Activated naive CD8-positive, alpha-beta T cell treated with anti-CD3 and anti-CD28 coated beads, Interleukin-2, amount 50 U/mL, for 16 hours (primary cell): Measurements from ENCODE around the gene PUM2.
"Not testable (repeated sequence)": the region's sequence is repeated elsewhere in the genome, so short reads cannot be mapped to it uniquely, and the experiment has no call there.

Source experiments
- DNase-seq: peaks from one replicate; pipeline ENCODE4 v3.0.0-alpha.2; 2020; ENCODE audit warnings: low read depth, low spot score

The PUM2 gene

DNA sequence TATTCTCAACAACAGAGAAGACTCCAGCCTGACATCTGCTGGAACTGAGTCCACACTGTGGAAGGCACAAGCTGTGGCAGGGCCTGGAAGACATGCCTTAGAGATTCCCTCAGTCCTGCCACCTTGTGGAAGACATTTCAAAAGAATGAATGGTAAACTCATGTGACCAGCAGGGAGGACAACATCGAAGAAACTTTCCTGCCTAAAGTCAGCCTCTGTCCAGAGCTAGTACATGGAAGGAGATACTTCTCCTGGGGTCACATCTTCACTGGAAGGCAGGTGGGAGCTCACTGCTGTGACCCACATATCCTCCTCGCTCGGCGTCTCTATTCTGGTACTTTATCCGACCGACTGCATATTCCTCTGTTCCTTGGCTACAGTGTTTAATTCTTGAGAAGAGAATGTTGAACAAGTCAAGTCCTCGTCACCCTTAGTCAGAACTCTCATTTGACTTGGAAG is 59.5 kb downstream of the PUM2 start:
- DNase-seq: no peak

DNA sequence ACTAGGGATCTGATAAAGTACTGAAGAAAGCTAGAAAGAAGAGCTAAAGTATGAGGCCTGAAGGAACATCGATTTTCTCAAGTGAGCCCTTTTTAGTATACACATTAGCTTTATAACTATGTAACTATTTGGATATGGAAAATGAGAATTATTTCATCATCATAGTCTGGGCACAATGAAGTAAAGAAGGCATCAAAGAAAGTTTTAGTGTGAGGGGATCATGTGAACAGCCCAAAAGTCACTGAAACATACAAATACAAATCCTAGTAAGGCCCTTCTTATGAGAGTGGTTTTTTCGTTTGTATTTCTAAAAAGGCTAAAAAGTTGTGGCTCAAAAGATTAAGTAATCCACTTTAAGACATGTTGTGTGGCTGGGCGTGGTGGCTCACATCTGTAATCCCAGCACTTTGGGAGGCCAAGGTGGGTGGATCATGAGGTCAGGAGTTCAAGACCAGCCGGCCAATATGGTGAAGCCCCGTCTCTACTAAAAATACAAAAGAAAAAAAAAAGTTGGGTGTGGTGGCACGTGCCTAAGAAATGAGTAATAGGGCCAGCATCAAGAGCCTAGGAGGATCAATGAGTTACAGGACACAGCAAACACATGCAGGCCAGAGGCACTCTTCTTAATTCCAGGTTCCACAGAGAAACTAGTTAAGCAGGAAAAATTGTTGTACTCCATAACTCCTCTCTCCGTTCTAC is 61.9 kb downstream of the PUM2 start:
- DNase-seq: no peak

DNA sequence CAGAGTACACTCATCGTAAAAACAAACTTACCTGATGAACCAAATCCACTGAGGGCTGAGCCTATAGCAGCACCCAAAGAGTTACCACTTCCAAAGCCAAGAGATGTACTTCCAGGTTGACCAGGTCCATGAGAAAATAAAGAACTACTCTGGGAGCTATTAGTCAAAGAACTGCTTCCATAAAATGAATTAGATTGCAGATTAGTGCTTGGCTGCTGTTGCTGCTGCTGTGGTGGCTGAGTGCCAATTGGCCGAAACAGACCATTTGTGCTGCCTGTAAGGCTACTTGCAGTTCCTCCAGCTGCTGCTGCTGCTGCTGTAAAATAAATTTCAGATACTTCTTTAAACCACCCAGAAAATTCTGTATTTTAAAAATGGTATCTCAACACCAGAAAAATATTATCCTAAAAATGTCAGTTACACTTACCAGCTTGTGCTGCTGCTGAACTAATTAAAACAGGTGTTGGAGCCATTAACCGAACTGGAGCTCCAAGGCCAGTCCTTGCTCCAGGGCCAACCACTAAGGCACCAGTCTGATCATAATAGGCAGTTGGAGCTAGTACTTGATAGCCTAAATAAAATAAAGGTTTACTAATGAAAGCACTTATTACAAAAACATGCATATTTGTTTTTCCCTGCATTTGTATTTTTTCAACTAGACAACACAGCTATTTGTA is 67.6 kb downstream of the PUM2 start:
- no peak for DNase-seq

DNA sequence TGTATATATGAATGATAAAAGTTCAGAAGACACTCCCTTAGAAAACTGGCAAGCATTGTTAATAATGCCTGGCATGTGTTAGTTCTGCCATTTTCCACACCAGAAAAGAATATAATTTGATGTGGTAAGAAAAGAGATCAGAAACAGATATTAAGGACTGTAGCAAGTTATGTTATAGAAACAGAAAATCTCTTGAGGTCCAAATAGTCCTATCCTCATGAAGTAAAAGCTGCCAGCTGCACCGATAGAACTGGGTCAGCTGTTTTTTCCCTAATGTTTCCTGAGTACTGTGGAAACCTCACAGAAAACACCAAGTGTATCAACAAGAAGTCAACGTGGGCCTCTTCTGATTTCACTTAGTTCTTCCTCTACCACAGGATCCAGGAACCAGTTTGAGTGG is 68.8 kb downstream of the PUM2 start:
- DNase-seq: no peak

DNA sequence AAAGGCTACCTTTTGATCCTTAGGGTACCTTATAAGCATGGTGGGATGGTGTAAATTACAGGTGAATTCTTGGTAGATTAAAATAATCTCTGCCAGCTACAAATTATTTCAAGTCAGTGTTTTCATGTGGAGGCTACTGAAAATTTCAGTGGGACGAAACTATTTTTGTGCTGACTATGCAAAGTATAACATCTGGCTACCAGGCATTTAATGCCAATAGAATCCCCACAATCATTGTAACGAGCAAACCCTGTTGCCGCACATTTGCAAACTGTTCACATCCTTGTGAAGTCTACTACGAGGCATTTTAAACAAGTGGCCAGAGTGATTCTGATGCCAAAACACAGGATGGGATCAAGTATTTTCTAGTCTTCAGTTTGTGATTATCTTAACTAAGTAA is 77.6 kb downstream of the PUM2 start:
- no peak for DNase-seq

DNA sequence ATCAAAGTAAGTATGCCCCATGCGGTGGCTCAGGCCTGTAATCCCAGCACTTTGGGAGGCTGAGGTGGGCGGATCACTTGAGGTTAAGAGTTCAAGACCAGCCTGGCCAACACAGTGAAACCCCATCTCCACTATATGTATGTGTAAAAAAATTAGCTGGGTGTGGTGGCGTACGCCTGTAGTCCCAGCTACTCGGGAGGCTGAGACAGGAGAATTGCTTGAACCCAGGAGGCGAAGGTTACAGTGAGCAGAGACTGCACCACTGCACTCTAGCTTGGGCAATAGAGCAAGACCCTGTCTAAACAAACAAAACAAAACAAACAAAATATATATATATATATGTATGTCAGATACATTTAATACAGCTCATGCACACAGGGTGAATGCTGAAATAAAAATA is 82.3 kb downstream of the PUM2 start:
- not testable (repeated sequence) for DNase-seq

DNA sequence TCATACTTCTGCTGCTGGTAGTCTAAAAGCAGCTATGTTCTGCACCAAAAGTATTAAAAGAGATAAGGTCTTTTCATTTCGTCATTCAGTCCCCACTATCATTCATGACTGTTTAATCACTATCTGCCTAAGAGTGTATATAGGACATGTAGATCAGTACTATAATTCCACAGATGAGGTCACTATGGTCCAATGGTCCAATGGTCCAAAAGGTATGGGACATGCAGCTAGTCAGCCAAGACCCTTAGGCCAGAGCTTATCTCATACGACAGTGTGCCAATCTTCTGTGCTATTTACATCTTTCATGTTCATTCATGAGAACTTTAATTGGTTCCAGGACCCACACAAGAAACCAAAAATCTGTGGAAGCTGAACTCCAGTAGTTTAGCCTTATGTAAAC is 83.1 kb downstream of the PUM2 start:
- DNase-seq: no peak

DNA sequence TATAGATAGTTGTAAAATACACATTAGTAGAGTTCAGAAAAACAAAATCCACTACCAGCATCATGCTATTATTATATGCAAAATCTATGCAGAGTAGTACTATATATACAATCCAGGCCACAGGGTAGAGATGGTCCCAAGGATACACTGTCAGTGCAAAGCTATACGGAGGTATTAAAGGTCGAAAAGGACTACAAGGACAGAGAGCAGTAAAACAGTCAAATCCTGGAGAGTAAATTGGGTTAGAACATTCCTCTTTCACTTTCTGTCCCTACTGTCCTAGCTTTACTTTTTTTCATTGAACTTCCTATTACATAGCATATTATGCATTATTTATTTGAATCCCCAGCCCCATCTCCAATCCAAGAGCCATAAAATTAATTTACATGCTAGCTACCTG is 86.0 kb downstream of the PUM2 start:
- no peak for DNase-seq

DNA sequence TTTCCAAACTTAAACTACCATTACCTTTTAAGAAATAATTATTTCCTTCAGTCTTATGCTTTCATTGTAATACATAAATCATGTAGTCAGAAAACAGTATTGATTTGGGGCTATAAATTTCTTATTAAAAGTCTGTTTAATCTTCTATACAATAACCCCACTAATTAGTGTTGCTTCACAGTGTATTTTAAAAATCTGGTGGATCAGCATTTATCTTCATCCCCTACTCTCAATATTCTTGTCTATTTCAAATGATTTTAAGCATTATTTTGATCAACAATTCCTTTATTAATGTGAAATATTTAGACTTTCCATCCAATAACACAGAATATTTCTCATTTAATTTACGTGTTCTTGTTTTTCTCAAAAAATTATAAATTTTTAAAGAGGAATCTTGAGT is 93.2 kb downstream of the PUM2 start:
- DNase-seq: no peak

DNA sequence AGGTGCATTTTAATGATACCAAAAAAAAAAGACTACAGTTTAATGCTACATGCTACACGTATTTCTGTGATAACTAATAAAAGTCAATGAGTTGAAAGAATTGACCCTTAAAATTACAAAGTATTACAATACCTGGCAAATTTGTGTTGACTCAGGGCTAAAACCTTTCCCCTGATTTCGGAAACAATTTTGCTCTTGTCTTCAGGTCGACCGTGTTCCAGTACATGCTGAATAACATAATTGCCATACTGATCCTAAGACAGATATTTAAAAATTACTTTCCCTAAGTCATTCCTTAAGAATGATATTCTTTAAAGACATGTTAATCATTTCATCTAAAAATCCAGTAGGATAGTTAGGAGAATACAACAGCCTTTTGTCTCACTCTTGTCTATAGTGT is 95.9 kb downstream of the PUM2 start:
- no peak for DNase-seq

DNA sequence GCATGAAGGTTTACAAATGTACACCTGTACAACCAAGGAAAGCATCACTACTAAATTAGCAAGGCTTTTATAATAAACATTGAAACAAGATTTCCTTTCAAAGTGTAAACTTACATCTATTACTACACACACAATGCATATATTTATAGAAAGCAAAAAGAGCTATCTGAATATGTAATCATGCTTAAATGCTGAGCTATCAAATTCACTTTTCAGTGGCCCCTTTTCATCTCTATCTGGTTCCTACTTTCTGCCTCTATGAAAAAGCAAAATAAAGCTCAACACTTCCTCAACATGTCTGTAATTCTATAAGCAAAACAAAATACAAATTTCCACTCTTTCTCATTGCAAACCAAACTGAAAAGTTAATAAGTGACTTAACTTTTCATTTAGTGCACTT is 100.2 kb downstream of the PUM2 start:
- DNase-seq: no peak

DNA sequence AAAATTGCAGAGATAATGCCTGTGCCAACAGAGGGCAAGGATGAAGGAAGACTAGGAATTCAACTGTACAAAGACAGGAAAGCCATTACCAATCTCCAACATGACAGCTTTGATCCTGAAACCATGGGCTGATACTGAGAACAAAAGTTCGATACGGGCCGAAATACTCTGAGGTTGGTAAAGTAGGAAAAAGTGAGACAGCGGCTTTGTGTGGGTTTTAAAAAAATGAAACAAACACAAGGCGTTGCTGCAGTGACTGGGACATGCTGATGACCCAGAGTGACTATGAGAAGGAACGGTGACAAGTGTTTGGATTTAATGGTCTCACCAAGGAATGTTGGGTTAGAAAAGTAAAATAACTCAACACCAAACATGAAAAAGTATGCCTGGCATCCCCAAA is 101.5 kb downstream of the PUM2 start:
- DNase-seq: no peak

DNA sequence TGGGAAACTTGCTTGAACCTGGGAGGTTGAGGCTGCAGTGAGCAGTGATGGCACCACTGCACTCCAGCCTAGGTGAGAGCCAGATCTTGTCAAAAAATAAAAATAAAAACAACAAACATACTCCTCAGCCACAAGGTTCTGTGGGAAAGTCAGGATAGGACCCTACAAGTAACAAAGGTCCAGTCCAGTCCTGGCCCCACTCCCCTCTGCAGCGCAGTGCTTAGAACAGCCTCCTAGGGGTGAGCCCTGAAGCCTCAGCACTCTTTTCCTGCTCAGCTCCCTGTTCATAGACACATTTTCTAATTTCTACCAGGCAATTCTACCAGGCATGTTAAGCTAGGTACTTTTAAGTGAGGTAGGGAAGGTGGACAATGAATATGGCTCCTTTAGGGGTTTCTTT is 103.6 kb downstream of the PUM2 start:
- no peak for DNase-seq

DNA sequence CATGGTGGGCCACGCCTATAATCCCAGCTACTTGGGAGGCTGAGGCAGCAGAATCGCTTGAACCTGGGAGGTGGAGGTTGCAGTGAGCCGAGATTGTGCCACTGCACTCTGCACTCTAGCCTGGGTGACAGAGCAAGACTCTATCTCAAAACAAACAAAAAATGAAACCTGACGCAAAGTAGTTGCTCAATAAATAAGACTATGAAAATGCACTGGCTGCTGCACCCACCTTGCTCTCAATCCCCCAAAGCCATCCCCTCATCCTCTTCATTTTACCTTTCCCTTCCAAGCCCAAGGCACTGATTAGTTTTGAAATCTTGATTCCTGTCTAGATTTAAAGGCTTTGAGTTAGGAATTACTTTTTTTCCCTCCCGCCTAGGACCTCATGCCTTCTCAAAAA is 107.0 kb downstream of the PUM2 start:
- not testable (repeated sequence) for DNase-seq

DNA sequence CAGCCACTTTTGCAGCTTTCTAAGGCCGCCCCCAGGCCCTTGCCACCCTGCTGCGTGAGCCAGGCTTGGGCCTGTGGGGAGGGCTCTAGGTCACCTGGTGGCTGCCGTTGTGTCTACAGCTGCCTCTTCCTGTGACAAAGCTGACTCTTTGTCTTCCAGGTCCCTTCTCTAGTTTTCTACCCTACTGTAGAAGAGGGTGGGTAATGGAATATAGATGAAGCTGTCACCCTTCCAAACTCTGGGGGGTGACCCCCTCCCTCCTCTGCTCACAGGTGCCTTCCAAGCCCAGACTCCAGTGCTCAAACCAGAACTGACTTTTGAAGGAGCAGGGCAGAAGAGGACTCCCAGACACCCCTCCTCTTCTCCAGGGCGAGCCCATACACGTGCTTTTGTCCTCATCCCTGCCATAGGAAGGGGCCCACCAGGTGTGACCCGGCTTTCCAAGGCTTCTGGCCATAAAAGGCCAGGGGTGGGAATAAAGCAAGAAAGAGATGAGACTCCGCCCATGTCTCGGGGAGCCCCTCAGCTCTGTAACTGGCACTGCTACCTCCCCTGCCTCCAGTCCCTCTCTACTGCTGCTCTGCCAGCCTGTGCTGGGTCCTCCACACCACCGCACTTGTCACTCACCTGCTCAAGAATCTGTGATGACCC is 107.8 kb downstream of the PUM2 start:
- DNase-seq: no peak

DNA sequence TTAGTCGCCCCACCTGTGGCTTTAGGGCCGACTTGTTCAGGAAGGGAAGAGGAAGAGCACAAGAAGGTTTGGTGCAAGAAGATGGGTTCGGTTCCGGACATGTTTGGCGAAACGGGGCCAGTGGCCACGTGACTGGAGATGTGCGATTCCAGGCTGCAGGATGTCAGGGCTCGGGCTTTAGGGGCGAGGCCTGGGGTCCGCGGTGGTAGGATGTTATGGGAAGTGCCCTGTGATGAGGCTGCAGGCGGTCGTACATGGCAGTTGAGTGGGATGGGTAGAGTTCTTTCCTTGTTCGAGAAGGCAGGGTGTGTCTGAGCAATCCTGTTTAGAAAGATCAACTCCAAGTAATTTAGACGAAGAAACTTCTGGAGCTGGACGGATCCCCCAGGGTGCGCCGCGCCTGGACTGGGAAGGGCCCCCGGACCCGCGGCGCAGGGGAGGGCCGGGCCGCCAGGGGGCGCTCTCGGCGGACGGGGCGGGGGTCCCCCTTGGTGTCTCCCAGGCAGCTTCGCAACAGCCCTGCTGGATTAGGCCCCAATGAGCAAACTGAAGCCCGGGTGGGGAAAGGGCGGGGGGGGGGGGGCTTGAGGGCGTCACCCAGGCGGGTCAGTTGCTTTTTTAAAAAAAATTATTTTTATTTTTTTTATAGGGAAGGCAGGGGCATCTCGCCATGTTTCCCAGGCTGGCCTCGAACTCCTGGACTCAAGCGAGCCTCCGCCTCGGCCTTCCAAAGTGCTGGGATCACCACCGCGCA is 108.5 kb downstream of the PUM2 start:
- no peak for DNase-seq

DNA sequence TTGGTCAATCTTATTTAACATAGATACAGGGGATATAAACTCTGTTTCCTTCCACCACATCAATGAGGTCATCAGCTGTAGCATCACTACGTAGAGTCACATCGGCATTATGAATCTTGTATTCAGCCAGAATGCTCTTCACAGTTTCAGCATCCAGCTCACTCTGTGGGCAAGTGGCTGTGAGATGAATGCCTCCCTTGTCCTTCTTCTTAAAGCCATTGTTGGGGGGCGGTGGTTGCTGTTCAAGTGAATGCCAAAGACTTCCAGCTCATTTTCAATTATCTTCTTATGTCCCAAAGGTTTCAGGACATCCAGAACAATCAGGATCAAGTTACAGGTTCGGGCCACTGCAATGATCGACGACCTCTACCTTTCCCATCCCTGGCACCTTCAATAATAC is 110.4 kb downstream of the PUM2 start:
- DNase-seq: not testable (repeated sequence)

DNA sequence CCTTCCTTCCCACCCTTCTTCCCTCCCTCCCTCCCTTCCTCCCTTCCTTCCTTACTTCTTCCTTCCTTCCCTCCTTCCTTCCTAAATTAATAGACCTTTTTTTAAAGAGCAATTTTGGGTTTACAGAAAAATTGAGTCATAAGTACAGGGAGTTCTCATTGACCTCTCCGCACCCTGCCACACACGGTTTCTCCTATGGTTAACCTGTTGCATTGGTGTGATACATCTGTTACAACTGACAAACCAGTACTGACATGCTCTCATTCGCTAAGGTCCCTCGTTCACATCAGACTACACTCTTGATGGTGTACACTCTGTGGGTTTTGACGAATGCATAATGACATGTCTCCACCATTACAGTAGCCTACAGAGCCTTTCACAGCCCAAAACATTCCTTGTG is 114.1 kb downstream of the PUM2 start:
- no peak for DNase-seq

DNA sequence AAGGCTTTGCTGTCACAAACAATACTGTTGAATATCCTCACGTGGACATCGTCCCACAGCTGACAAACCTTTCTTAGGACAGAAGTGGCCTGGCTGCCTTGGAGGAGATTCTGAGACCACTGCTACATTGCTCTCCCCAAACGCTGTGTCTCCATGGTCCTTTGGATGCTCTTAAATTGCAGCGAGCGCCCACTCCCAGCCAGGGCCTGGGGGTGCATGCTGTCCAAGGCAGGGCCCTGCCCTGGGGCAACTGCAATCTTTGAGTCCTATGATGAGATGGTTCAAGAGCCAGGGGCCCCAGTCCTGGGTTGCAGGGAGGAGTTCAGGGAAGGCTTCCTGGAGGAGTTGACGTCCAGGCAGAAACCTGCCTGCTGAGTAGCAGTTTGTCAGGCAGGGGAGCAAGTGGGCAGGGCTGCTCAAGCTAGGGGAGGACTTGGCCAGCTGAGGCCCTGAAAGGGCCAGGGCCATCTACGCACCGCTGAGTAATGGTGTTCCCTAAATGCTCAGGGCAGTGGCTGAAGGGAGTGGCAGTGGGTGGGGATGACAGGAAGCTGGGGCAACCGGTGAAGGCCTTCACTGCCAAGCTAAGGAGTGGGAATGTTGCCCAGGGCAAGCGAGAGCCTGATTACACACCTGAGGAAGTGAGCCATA is 114.9 kb downstream of the PUM2 start:
- no peak for DNase-seq

DNA sequence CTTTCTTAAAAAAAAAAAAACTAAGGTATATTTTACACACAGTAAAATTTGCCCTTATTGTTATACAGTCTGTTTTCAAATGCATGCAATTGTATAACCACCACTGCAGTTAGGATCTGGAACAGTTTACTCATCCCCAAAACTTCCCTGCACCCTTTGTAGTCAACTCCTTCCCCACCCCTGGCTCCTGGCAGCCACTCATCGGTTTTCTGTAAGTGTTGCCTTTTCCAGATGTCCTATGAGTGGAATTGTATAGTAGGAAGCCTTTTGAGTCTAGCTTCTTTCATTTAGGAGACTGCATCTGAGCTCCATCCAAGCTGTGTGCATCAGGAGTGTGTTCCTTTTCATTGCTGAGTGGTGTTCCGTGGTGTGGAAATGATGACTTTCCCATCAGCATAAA is 116.0 kb downstream of the PUM2 start:
- not testable (repeated sequence) for DNase-seq

DNA sequence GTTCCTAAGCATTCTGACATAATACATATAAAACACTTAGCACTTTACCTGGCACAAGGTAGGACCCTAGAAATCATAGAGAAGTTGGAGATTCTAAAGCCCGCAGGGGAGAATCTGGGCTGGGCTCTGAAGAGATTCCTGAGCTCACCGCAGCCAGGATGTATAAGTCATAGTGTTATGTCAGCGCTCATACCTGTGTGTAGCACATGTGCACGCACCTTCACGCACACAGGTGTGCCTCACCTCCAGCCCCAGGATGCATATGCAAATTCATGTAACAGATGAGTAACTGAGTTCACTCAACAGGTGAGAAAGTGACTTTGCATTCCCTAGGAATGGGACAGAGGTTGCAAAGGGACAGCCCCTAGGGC is 117.8 kb downstream of the PUM2 start:
- no peak for DNase-seq

DNA sequence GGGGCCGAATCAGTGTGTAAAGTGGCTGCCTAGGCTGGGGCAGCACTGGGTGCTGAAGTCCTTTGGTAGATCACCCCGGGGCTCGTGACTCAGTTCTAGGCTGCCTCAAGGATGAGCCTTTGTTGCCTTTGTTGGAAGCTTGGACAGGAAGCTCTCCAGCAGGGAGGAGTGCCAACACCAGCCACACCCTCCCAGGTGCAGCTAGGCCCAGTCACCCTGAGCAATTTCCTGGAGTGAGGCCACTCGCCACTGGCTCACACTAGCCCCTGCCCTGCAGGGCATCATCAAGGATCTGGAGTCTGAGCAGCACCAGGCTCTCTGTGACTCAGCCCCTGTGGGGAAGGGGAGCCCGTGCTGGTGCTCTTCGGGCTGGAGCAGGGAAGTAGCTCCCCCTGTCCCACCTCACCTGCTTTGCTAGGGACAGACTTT is 119.0 kb downstream of the PUM2 start:
- no peak for DNase-seq
